Stimulated activated CD8-positive, alpha-beta memory T cell treated with anti-CD3 and anti-CD28 coated beads, Interleukin-12 subunit alpha, Interleukin-12 subunit beta, amount 100 ng/mL, for 1 hour (primary cell): Measurements from ENCODE around the gene CNFN.

Experiments used
- DNase-seq: peaks from one replicate; pipeline ENCODE4 v3.0.0-alpha.2; 2020; ENCODE audit warnings: low read depth

The CNFN gene

DNA sequence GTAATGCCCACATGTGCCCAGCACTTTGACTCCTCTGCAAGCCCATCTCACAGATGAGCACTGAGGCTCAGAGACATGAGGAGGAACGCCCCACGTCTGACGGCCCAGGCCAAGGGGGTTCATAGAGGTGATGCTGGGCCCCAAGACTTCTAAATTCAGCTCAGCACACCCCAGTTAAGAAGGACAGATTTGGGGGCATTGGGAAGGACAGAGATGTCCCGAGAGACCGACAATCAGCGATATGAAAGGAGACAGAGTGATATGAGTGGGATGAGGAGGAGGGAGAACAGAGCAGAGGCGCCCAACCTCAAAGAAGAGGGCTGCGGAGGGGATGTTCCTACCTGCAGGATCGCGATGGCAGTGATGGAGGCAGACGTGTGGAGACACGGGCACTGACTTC lies at the start of gene CNFN:
Gene CNFN (minus strand): TSS at position 399 of the 400 bp plus-strand sequence. CDS start 1,260 bp downstream, outside the sequence.
- DNase-seq, result no peak

GRCh38 chr19:42436006-42436405 lies 45.9 kb upstream of the CNFN start:
- DNase-seq, result no peak

- DNase-seq, result no peak
Measured at GRCh38 chr19:42435316-42435715, 45.2 kb upstream of the CNFN start.

- peak; percentile 38 for DNase-seq
Measured at GRCh38 chr19:42433503-42434260, 43.6 kb upstream of the CNFN start.

- no peak for DNase-seq
Measured at GRCh38 chr19:42431486-42431885, 41.4 kb upstream of the CNFN start.

GRCh38 chr19:42428676-42429075 lies 38.6 kb upstream of the CNFN start:
- DNase-seq, result no peak

DNA sequence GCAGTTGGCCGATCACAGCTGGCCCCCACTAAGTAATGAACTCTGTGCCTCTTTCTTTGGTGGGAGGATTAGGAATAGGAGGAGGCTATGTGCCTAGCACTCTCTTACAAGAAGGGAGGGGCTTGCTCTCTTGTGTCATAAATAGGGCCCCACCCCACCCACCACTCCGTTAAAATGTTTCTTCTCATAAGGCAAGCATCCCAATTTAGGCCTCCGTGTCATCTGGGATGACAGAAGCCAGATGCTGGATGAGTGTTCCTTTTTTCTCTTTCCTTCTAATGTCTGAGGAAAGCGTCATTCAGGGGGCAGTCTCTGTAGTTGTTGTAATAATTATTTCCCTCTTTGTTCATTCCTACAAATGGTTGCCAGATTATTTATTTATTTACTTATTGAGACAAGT lies 37.2 kb upstream of the CNFN start, which contains the start of gene LIPE:
Gene LIPE (minus strand): TSS at position 76 of the 400 bp plus-strand sequence. CDS start 239 bp downstream, outside the sequence.
- no peak for DNase-seq

DNA sequence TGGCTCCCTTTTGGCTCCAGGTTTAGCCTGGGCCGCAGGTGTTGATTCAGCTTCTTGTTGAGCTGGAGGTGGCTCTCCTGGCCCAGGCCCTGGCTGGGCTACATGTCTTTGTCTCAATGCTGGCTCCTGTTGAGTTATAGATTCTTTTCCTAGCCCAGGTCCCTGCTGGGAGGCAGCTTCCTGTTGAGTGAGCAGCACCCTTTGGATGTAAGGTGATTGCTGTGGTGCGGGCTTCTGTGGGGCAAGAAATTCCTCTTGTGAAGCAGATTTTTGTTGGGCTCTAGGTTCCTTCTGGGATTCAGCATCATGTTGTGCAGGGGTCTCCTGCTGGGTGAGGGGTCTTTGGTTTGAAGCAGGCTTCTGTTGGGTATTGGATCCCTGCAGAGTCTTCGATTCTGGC lies 36.5 kb upstream of the CNFN start:
- DNase-seq, result no peak

GRCh38 chr19:42424712-42425131 lies 34.6 kb upstream of the CNFN start:
- no peak for DNase-seq

- no peak for DNase-seq
Measured at GRCh38 chr19:42424345-42424707, 34.2 kb upstream of the CNFN start.

- DNase-seq, result peak; percentile 86
Measured at GRCh38 chr19:42423462-42424344, 33.6 kb upstream of the CNFN start.

- peak; percentile 23 for DNase-seq
Measured at GRCh38 chr19:42422901-42423461, 32.9 kb upstream of the CNFN start.

GRCh38 chr19:42422092-42422900 lies 32.2 kb upstream of the CNFN start:
- DNase-seq, result no peak

- no peak for DNase-seq
Measured at GRCh38 chr19:42421591-42422031, 31.5 kb upstream of the CNFN start.

DNA sequence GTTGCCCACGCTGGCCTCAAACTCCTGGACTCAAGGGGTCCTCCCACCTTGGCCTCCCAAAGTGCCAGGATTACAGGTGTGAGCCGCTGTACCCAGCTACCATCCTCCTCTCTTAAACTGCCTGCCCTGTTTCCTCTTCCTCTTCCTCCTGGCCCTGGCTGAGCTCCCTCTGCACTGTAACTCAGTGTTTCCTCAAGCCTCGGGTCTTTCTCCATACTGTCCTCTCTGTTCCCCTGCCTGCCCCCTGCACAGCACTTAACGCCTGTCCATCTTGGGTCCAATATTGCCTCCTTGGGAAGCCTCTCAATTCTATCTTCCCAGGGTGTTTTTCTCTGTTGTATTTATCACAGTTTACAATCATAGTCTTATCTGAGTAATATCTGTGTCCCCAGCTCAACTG lies 31.0 kb upstream of the CNFN start:
- DNase-seq, result no peak

DNA sequence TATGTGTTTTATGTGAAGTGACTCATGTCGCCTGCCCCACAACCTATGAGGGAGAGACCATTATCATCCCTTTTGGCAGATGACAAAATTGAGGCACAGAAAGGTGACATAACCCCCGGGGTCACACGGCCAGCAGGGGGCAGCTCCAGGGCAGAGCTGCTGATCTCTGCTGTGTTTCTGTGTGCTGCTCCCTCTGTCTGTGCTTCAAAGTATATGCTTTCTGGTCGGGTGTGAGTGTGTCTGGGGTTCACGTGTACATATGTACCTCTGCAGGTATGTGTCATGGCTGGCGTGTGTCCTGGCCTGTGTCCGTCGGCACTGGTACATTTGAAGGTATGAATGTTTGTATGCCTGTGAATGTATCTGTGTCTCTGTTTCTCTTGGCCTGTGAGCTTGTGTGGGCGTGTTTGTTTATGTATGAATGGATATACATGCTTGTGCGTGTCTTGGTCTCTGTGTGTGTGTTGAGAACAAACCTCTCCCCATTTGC lies 30.0 kb upstream of the CNFN start:
- DNase-seq, result peak; percentile 61

DNA sequence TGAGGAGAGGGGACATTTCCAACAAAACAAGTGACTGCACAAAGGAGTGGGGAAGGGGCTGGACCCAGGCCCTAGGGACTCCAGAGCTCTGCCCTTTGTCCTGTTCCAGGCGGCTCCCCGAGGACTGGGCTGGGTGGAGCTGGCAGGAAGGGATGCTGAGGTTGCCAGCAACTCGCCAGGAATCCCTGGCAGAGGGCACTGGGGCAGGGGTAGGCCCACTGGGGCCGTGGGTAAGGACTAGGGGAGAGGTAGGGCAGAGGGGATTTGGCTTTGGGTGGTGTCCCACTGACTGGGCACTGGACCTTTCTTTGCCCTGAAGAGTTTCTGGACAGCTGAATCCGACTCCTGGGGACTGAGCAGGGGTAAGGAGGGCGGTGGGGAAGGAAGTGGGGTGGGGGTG lies 29.2 kb upstream of the CNFN start:
- DNase-seq, result no peak

- DNase-seq, result no peak
Measured at GRCh38 chr19:42412661-42413076, 22.6 kb upstream of the CNFN start.

DNA sequence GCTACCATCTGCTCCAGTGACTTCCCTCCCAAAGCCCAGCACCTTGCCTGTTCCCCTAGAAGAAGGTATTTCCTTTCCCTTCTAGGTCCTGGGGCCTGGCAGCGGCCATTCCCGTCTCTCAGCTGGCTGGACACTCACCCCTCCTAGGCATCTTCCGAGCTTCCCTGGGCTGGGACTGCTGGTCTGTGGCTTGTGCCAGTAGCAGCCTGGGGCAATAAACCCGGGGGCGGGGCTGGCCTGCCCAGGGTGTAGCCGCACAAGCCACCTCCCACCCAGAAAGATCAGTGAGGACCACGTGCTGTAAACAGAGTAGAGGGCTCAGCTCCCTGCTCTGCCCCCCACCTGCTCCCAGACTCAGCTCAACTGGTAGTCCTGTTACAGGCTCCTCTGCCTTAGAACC lies 22.1 kb upstream of the CNFN start:
- no peak for DNase-seq

DNA sequence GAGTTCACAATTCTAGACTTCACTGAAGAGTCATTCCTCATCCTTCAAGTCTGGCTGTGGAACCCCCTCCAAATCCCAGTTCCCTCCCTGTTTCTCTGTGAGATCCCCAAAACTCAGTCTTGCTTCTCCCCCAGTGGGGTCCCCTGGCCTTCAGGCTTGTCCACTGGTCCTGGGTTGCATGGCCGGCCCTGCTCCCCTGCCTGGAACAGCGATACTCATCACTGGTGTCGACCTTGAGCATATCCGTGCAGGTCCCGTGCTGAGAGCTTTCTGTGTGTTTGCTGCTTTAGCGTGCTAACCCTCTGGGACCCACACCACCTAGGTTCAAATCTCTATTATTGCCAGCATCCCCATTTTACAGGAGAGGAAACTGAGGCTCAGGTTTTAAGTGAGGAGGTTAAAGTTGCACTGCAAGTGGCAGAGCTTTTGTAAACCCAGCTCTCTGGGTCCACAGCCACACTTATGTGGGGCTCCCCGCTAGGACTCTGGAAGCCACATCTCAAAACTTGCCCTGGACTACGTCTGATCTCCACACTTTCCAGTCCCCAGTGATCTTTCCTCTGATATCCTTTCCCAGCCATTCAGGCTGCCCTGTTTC lies 21.6 kb upstream of the CNFN start:
- DNase-seq, result no peak

DNA sequence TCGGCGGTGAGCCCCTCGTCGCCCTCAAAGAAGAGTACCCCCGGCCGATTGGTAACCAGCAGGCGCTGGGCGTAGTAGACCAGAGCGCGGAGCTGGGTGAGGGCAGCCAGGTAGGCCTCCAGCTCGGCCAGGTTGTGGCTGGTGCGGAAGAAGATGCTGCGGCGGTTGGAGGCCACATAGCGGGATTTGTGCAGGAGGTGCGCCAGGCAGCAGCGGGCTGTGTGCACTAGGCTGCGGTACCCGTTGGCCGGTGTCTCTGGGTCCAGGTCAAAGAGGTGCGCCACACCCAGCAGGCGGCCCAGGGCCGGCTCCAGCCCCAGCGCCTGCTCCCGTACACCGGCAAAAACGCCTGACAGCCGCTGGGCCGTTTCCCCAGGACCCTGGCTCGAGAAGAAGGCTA lies 20.3 kb upstream of the CNFN start:
- DNase-seq, result no peak
